Measurements from ENCODE around the gene ARHGAP25.
A peak's percentile ranks its signal among the peaks of the same experiment; 100 is the strongest.

Gene ARHGAP25

GRCh38 chr2:68857202-68857845 lies 122.7 kb downstream of the ARHGAP25 start:
- Histone ChIP-seq H3K4me3 (no peak overlapping the region), H3K4me2 (peak overlapping the region; percentile 49 to 80 (median 63)), H3K9ac (peak overlapping the region in 4 of 11 experiments; percentile 42 to 72 (median 50); a peak in 8 of 22 replicates), H3K9me3 (replicated peaks in 1 of 11) (no peaks in the 10 kb centered on the region), H3K27ac (peak overlapping the region in 10 of 11 experiments; percentile 22 to 84 (median 68); a peak in 19 of 22 replicates), H3K4me1 (peaks cover 8 to 75% (median 32%) of the 10 kb centered on the region in 10 experiments), H3K36me3 (no peaks in the 10 kb centered on the region), H3K27me3 (no peaks in the 10 kb centered on the region), H4K20me1 (no peaks in the 10 kb centered on the region)
- TF ChIP-seq Cebpa-rat (IDR thresholded peaks at IDR 0.05): no peak

DNA sequence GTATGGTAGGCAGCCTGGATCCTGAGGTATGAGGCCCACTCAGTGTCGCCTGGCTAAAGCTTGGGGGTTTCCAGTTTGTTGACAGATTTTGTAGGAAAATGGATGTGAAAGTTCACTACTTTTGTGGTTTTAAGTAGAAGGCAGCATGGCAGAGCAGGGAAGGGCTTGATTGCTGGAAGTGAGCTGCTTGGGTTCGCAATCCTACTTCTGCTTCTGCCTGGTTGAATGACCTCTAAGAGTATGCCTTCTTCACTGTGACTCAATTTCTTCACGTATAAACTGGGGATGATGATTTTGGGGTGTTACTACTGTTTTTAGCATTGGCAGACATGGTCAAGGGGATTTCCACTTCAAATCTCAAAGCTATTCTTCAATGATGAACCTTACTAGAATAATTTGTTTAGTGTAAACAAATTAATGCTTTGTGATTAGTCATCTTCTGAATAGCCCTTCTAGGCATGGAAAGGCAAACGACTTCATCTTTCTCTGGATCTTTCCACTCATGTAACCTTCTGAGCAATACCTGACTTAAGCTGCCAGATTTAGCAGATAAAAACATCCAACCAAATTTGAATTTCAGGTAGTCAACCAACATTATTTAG lies 123.3 kb downstream of the ARHGAP25 start:
- H3K4me1 ChIP-seq: peaks cover 8 to 75% (median 32%) of the 10 kb centered on the region in 10 experiments
- peak overlapping the region; percentile 49 to 80 (median 63) for H3K4me2 ChIP-seq
- peak overlapping the region in 9 of 11 experiments; percentile 41 to 84 (median 70); a peak in 17 of 22 replicates for H3K27ac ChIP-seq
- no peaks in the 10 kb centered on the region for H4K20me1 ChIP-seq
- H3K4me3 ChIP-seq: no peak overlapping the region
- H3K36me3 ChIP-seq: no peaks in the 10 kb centered on the region
- H3K9me3 ChIP-seq (replicated peaks in 1 of 11): no peaks in the 10 kb centered on the region
- H3K27me3 ChIP-seq: no peaks in the 10 kb centered on the region
- TF ChIP-seq Cebpa-rat (IDR thresholded peaks at IDR 0.05): peak in 3 of 11 experiments; percentile 34 to 66 (median 61); a peak in 7 of 22 replicates
- H3K9ac ChIP-seq: peak overlapping the region in 4 of 11 experiments; percentile 42 to 72 (median 52); a peak in 6 of 22 replicates

- no peak for TF ChIP-seq Cebpa-rat (IDR thresholded peaks at IDR 0.05)
- Histone ChIP-seq H3K27me3 (no peaks in the 10 kb centered on the region), H3K4me1 (peaks cover 8 to 64% (median 32%) of the 10 kb centered on the region in 10 experiments), H3K9ac (no peak overlapping the region), H3K9me3 (replicated peaks in 1 of 11) (no peaks in the 10 kb centered on the region), H4K20me1 (no peaks in the 10 kb centered on the region), H3K4me3 (no peak overlapping the region), H3K36me3 (no peaks in the 10 kb centered on the region), H3K4me2 (peak overlapping the region in 4 of 11 experiments; percentile 58 to 75 (median 63); a peak in 6 of 22 replicates), H3K27ac (peak overlapping the region in 6 of 11 experiments; percentile 6 to 66 (median 47); a peak in 8 of 22 replicates)
These were observed 125.5 kb downstream of the ARHGAP25 start for GRCh38 chr2:68860111-68860510.

DNA sequence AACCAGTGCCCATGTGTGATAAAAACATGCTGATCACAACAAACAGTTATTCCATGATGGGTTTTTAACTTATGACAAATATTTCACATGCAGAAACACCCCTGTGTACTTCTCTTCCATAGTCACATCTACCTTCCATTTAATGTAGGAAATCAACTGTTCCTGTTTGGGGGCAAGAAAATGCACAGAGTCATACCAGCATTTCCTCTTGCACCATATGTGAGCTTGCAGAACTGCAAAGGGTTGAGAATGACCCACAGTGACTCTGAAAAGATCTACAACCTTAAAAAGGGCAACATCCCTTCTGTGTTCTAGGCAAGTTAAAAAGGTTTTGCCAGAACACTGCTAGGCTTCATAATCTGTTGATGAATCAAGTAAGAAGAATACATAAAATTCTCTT lies 126.7 kb downstream of the ARHGAP25 start:
- Histone ChIP-seq H3K9ac (no peak overlapping the region; a peak in 1 of 22 replicates), H3K4me1 (peaks cover 8 to 70% (median 32%) of the 10 kb centered on the region in 10 experiments), H3K27me3 (no peaks in the 10 kb centered on the region), H3K4me2 (peak overlapping the region in 7 of 11 experiments; percentile 1 to 75 (median 50); a peak in 12 of 22 replicates), H3K36me3 (no peaks in the 10 kb centered on the region), H3K9me3 (replicated peaks in 1 of 11) (peaks cover 0 to 7% (median 0%) of the 10 kb centered on the region in 11 experiments; a peak in 2 of 22 replicates), H4K20me1 (no peaks in the 10 kb centered on the region), H3K27ac (peak overlapping the region in 6 of 11 experiments; percentile 6 to 66 (median 47); a peak in 8 of 22 replicates), H3K4me3 (no peak overlapping the region)
- TF ChIP-seq Cebpa-rat (IDR thresholded peaks at IDR 0.05): no peak; a peak in 1 of 22 replicates

DNA sequence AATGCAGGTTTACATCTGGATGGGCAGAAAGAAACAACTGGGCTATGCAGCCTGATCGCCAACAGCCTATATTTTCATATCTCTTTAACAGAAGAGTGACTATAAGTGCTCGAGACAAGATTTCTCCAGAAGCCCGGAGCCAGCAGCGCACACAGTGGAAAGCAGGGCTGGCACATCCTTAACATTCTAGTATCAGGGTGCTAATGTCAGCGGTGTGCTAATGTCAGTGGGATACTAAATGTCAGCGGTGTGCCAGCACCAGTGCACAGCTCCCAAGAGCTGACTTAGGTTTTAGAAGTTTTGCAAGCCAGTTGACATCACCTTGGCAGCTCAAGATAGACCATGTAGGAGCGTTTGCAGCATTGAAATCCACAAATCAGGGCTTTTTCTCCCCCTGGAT lies 128.3 kb downstream of the ARHGAP25 start:
- H3K4me2 ChIP-seq: no peak overlapping the region
- no peaks in the 10 kb centered on the region for H3K27me3 ChIP-seq
- H3K9ac ChIP-seq: no peak overlapping the region
- no peaks in the 10 kb centered on the region for H3K36me3 ChIP-seq
- H4K20me1 ChIP-seq: no peaks in the 10 kb centered on the region
- 0 out of 22 replicates have a peak overlapping the region, but pooled peaks of 1 of the 11 experiments have one; percentile 2 for H3K27ac ChIP-seq
- H3K4me3 ChIP-seq: no peak overlapping the region
- no peak for TF ChIP-seq Cebpa-rat (IDR thresholded peaks at IDR 0.05)
- peaks cover 6 to 60% (median 23%) of the 10 kb centered on the region in 10 experiments for H3K4me1 ChIP-seq
- H3K9me3 ChIP-seq (replicated peaks in 1 of 11): peaks cover 0 to 13% (median 0%) of the 10 kb centered on the region in 11 experiments; a peak in 3 of 22 replicates

DNA sequence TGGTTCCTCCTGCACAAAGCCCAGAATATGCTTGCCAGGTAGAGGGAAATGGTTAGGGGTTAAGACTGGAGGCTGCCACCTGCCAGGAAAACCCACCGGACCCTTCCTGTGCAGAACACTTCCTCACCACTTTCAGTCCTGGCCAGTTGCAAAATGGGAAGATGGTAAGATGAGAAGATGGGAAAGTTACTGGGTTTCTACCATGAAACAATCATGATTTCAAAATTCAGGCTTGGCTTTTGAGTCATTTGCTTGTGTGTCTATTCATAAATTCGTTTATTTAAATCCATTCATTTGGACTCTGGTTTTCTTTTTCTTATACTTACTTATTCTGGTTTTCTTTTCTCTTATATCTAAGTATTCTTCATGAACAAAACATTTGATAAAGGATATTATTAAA lies 129.4 kb downstream of the ARHGAP25 start:
- no peaks in the 10 kb centered on the region for H3K27me3 ChIP-seq
- H4K20me1 ChIP-seq: no peaks in the 10 kb centered on the region
- H3K27ac ChIP-seq: no peak overlapping the region
- H3K9me3 ChIP-seq (replicated peaks in 1 of 11): peaks cover 0 to 13% (median 0%) of the 10 kb centered on the region in 11 experiments; a peak in 3 of 22 replicates
- no peak overlapping the region for H3K9ac ChIP-seq
- TF ChIP-seq Cebpa-rat (IDR thresholded peaks at IDR 0.05): no peak
- H3K36me3 ChIP-seq: no peaks in the 10 kb centered on the region
- H3K4me2 ChIP-seq: no peak overlapping the region
- H3K4me3 ChIP-seq: no peak overlapping the region
- H3K4me1 ChIP-seq: peaks cover 0 to 49% (median 12%) of the 10 kb centered on the region in 10 experiments; a peak in 12 of 20 replicates

DNA sequence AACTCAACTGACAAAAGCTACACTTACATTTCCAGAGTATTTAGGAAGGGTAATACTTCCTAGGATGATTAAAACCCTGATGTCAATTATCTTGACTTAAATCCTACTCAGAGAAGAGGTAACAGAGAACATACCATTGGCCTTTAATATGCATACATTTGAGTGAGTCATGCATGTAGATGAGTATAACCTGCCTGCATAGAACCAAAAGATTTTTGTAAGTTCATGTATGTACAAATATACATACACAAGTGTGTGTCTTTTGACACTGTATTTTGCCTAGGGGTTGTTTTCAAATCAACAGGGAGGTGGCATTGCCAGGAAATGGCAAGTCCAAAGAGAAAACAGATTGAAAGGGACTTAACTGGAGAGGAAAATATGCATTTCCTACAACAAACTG lies 130.5 kb downstream of the ARHGAP25 start:
- no peaks in the 10 kb centered on the region for H3K36me3 ChIP-seq
- peaks cover 0 to 13% (median 0%) of the 10 kb centered on the region in 11 experiments; a peak in 3 of 22 replicates for H3K9me3 ChIP-seq (replicated peaks in 1 of 11)
- no peaks in the 10 kb centered on the region for H4K20me1 ChIP-seq
- no peak overlapping the region for H3K4me2 ChIP-seq
- no peak for TF ChIP-seq Cebpa-rat (IDR thresholded peaks at IDR 0.05)
- H3K27ac ChIP-seq: no peak overlapping the region
- H3K9ac ChIP-seq: no peak overlapping the region
- no peaks in the 10 kb centered on the region for H3K27me3 ChIP-seq
- peaks cover 0 to 43% (median 10%) of the 10 kb centered on the region in 10 experiments; a peak in 11 of 20 replicates for H3K4me1 ChIP-seq
- no peak overlapping the region for H3K4me3 ChIP-seq

DNA sequence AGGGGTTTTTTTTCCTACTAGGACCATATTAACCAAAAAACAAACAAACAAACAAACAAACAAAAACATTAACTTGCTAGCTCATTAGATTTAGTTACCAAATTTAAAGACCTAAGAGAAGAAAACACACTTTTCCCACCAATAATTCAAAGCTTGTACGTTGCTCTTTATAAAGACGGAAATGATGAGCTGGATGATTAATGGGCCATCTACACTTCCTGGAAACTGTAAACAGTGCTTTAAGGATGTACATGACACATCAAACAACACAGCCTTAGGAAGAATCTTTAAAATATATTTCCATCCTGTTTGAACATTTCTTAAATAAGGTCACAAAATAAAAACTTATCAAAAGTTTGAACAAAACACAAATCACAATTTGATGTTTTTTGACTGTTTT lies 135.6 kb downstream of the ARHGAP25 start:
- peak overlapping the region in 1 of 11 experiments; percentile 19; a peak in 2 of 22 replicates for H3K4me2 ChIP-seq
- peaks cover 0 to 22% (median 4%) of the 10 kb centered on the region in 10 experiments; a peak in 5 of 20 replicates for H3K4me1 ChIP-seq
- H3K4me3 ChIP-seq: no peak overlapping the region
- peak overlapping the region in 1 of 11 experiments; percentile 41; a peak in 2 of 22 replicates for H3K27ac ChIP-seq
- H3K9me3 ChIP-seq (replicated peaks in 1 of 11): peaks cover 0 to 13% (median 0%) of the 10 kb centered on the region in 11 experiments; a peak in 3 of 22 replicates
- no peaks in the 10 kb centered on the region for H3K36me3 ChIP-seq
- H4K20me1 ChIP-seq: no peaks in the 10 kb centered on the region
- TF ChIP-seq Cebpa-rat (IDR thresholded peaks at IDR 0.05): no peak
- no peak overlapping the region for H3K9ac ChIP-seq
- no peaks in the 10 kb centered on the region for H3K27me3 ChIP-seq
